GM12878 (cell line): ENCODE data around the gene BMAL2. TPM values are rescaled to one million over a fixed set of nuclear protein-coding genes. Genes with fewer than 3 reads are reported as not detected.

Experiments
- ATAC-seq: fragments of 200-7000 bp; cut with Tn5 transposase; 3 replicates; pipeline ENCODE4 v1.9.1; 2020; ENCODE audit warnings: mild to moderate bottlenecking, moderate library complexity
- BruUV-seq: library from RNA; stranded (reverse); fragments of 400-500 nt; replicated peaks from 2 replicates; lab custom pipeline; 2021; lab: Mats Ljungman, UMichigan
- CTCF ChIA-PET: fragments of 300-600 bp; sonication (Branson Sonifier 250); formaldehyde crosslinking; extraction: SDS; loops from one replicate; lab custom pipeline; 2021; ENCODE audit warnings: inconsistent platforms; lab: Yijun Ruan, JAX
- POLR2A ChIA-PET: fragments of 350-600 bp; formaldehyde crosslinking; extraction: SDS; loops from one replicate; lab custom pipeline; 2021; ENCODE audit warnings: inconsistent platforms; lab: Charles Lee
- RAD21 ChIA-PET: fragments of 300-600 bp; sonication (Branson Sonifier 250); formaldehyde crosslinking; loops from one replicate; lab custom pipeline; 2023; ENCODE audit warnings: antibody characterized with exemption; ENCODE audit not compliant: unreplicated experiment; lab: Charles Lee
- SMC1A ChIA-PET: fragments of 300-600 bp; sonication (Branson Sonifier 250); formaldehyde crosslinking; loops from one replicate; lab custom pipeline; 2023; ENCODE audit not compliant: unreplicated experiment, uncharacterized antibody; lab: Charles Lee
- DNase-seq: peaks from one replicate; pipeline ENCODE4 v3.0.0-alpha.2; 2011; ENCODE audit warnings: low read depth, low spot score
- FAIRE-seq: peaks from 3 replicates; lab custom pipeline; 2011; peaks lifted over from hg19 to GRCh38; lab: Jason Lieb, UNC
- H2AFZ ChIP-seq: 2 replicates; pipeline ENCODE4 v1.6.0; 2011; ENCODE audit warnings: low read depth, low read length, control low read depth; ENCODE audit not compliant: control insufficient read depth
- H3K27ac ChIP-seq: 2 replicates; pipeline ENCODE4 v1.5.1; 2011; ENCODE audit warnings: control low read depth; ENCODE audit not compliant: control insufficient read depth, insufficient read depth
- H3K27me3 ChIP-seq, 2 experiments: replicated peaks in 1 of 2; 2 replicates each; pipeline versions ENCODE4 v1.6.0 to v1.6.1; 2011; ENCODE audit warnings: low read length in 1 of 2; ENCODE audit not compliant: control insufficient read depth in 2 of 2, insufficient read depth in 2 of 2
- H3K36me3 ChIP-seq, 2 experiments: 2 replicates each; pipeline ENCODE4 v1.5.1; 2011; ENCODE audit warnings: low read length in 1 of 2; ENCODE audit not compliant: control insufficient read depth in 2 of 2, insufficient read depth in 2 of 2
- H3K4me1 ChIP-seq: 2 replicates; pipeline ENCODE4 v1.6.1; 2011; ENCODE audit warnings: mild to moderate bottlenecking, low read length, moderate library complexity, mixed read lengths; ENCODE audit not compliant: control insufficient read depth, insufficient read depth
- H3K4me2 ChIP-seq: 2 replicates; pipeline ENCODE4 v1.6.0; 2011; ENCODE audit warnings: control low read depth; ENCODE audit not compliant: control insufficient read depth, insufficient read depth
- H3K4me3 ChIP-seq: fragments of 200-600 bp; sonication (generic); 2 replicates; pipeline ENCODE4 v1.5.1; 2016
- H3K79me2 ChIP-seq: 2 replicates; pipeline ENCODE4 v1.6.0; 2011; ENCODE audit warnings: low read length; ENCODE audit not compliant: control insufficient read depth, insufficient read depth
- H3K9ac ChIP-seq: 2 replicates; pipeline ENCODE4 v1.8.0; 2011; ENCODE audit warnings: low read length, control low read depth, mixed read lengths; ENCODE audit not compliant: control insufficient read depth, insufficient read depth
- H3K9me3 ChIP-seq: replicated peaks from 3 replicates; pipeline ENCODE4 v1.5.1; 2011; ENCODE audit warnings: mild to moderate bottlenecking, low read length; ENCODE audit not compliant: control insufficient read depth, insufficient read depth
- H4K20me1 ChIP-seq: 2 replicates; pipeline ENCODE4 v1.6.0; 2011; ENCODE audit not compliant: control insufficient read depth, insufficient read depth
- NFYB ChIP-seq: IDR thresholded peaks from 2 replicates; pipeline ENCODE4 v1.6.1; 2011; ENCODE audit warnings: low read depth, mild to moderate bottlenecking, low read length, improper control_type of control experiment, moderate library complexity; ENCODE audit not compliant: insufficient read depth
- NR2F1 ChIP-seq: fragments of 450-650 bp; conservative IDR thresholded peaks from 2 replicates; pipeline ENCODE4 v1.6.1; 2017; ENCODE audit warnings: mild to moderate bottlenecking
- RUNX3 ChIP-seq: IDR thresholded peaks from 2 replicates; pipeline ENCODE4 v1.6.1; 2012; ENCODE audit warnings: low read length, inconsistent platforms
- SREBF1 ChIP-seq: IDR thresholded peaks from 2 replicates; pipeline ENCODE4 v1.6.1; 2012; ENCODE audit warnings: mild to moderate bottlenecking, low read length
- STAT3 ChIP-seq: IDR thresholded peaks from 2 replicates; pipeline ENCODE4 v1.6.1; 2011; ENCODE audit warnings: low read depth, low read length, improper control_type of control experiment
- USF2 ChIP-seq: IDR thresholded peaks from 2 replicates; pipeline ENCODE4 v1.6.1; 2011; ENCODE audit warnings: low read depth, low read length, improper control_type of control experiment, borderline replicate concordance
- ZSCAN29 ChIP-seq: fragments of 450-650 bp; IDR thresholded peaks from 2 replicates; pipeline ENCODE4 v1.6.1; 2017; ENCODE audit warnings: mild to moderate bottlenecking, moderate library complexity
- WGBS: methylation state at CpG from one replicate; pipeline ENCODE4 v1.1.6; 2016; ENCODE audit warnings: low lambda C conversion rate; ENCODE audit not compliant: insufficient replicate concordance, insufficient coverage; ENCODE audit errors: missing lambda C conversion rate; 5-methylcytosine and 5-hydroxymethylcytosine counted together
- in situ Hi-C: fragments of 300-500 bp; cut with MboI; formaldehyde crosslinking; loops from 9 replicates; pipeline ENCODE4 v1.14.3; 2018; ENCODE audit warnings: mixed read lengths
- intact Hi-C: fragments of 100-400 bp; cut with micrococcal nuclease; formaldehyde crosslinking; loops from one replicate; pipeline ENCODE4 v1.14.2; 2022; ENCODE audit not compliant: unreplicated experiment
- polyA plus RNA-seq, 11 experiments: library from polyadenylated mRNA; depleted of rRNA in 4 of 11; unstranded in 6 of 11; stranded (reverse) in 5 of 11; fragments of >200 nt; fragmentation: Nextera tagmentation in 4 of 11; fragmentation: Illumina TruSeq in 1 of 11; extraction: Ambion mirVana in 4 of 11; extraction: Trizol in 1 of 11; gene quantifications; 1 replicate in 1 of 11; 2 replicates in 10 of 11; pipeline versions ENCODE4 v1.2.1 to v1.2.3, GENCODE V29; 2011 to 2016; ENCODE audit warnings: inconsistent platforms in 2 of 11, missing spikeins in 2 of 11, low read depth in 1 of 11
- total RNA-seq, 4 experiments: library from RNA; depleted of rRNA in 3 of 4; stranded (reverse); fragments of >200 nt in 3 of 4; fragmentation: Illumina TruSeq in 1 of 4; extraction: Trizol in 1 of 4; gene quantifications; 2 replicates each; pipeline versions ENCODE4 v1.2.1 to v1.2.3, GENCODE V29; 2013 to 2021

BMAL2 gene
- total and polyA plus RNA-seq, 10 of the 15 experiments (the other 5 are each of a cell fraction or from before 2014, with no cell fraction given), result 7.9 to 53.6 (median 35.5) TPM

- FAIRE-seq (no peak), ATAC-seq (peak; percentile 24; the same call in 1 of the 3 replicates), DNase-seq (no peak)
- no TSS peak for BruUV-seq
- Histone ChIP-seq H3K27ac (peak overlapping the region; percentile 33; the same call in 1 of the 2 replicates), H3K4me1 (peaks cover 33% of the 10 kb centered on the region), H4K20me1 (no peaks in the 10 kb centered on the region), H3K4me2 (no peak overlapping the region; the same call in 1 of the 2 replicates), H3K4me3 (no peak overlapping the region), H3K9ac (peak overlapping the region; percentile 19; the same call in 1 of the 2 replicates), H3K27me3 (no peaks in the 10 kb centered on the region), H3K9me3 (no peaks in the 10 kb centered on the region), H3K36me3 (peaks cover 4 to 12% of the 10 kb centered on the region in 2 experiments), H3K79me2 (no peaks in the 10 kb centered on the region; the same call in none of the 2 replicates), H2AFZ (no peak overlapping the region)
- in situ Hi-C loops (loop anchor here (5.0 kb wide), 1 partner anchor 283 kb away; the partner anchor contains the start of gene MED21), intact Hi-C loops (loop anchor here (5.0 kb wide), 2 partner anchors 83 to 98 kb away; no protein-coding TSS in a partner anchor)
- ChIA-PET SMC1A (interaction anchor here (0.7 to 12.2 kb wide), 48 partner anchors 8 to 651 kb away, joined by 3 to 269 read pairs (median 7); partner anchors contain the start of genes BMAL2, MED21 and STK38L), RAD21 (interaction anchor here (0.6 to 11.3 kb wide), 32 partner anchors 9 to 472 kb away, joined by 3 to 282 read pairs (median 16); partner anchors contain the start of genes BMAL2, ITPR2, MED21 and STK38L), CTCF (interaction anchor here (0.7 to 8.6 kb wide), 45 partner anchors 9 to 506 kb away, joined by 3 to 294 read pairs (median 10); partner anchors contain the start of genes MED21, STK38L and TM7SF3), POLR2A (interaction anchor here (0.5 to 2.9 kb wide), 17 partner anchors 7 to 289 kb away, joined by 3 to 24 read pairs (median 4); partner anchors contain the start of genes BMAL2 and STK38L)
- WGBS, result 59% methylated on average over 1 of the region's 1 CpG
- peak; percentile 61 for TF ChIP-seq NFYB
- no peak for TF ChIP-seq NR2F1
- no peak for TF ChIP-seq ZSCAN29
- TF ChIP-seq STAT3, result no peak
- TF ChIP-seq USF2, result no peak
- no peak for TF ChIP-seq SREBF1
- TF ChIP-seq RUNX3, result no peak
These were observed 27.8 kb upstream of the BMAL2 start for GRCh38 chr12:27304856-27305255.
